Keratinocyte (primary cell): ENCODE measurements around the gene RAET1G. TPM values are rescaled to one million over a fixed set of nuclear protein-coding genes. Genes with fewer than 3 reads are reported as not detected.

Experiments
- DNase-seq: peaks from one replicate; pipeline ENCODE4 v3.0.0-alpha.2; 2011; ENCODE audit warnings: low read depth, missing footprints, low spot score
- FAIRE-seq: peaks from 2 replicates; lab custom pipeline; 2011; peaks lifted over from hg19 to GRCh38; lab: Jason Lieb, UNC
- H2AFZ ChIP-seq: 2 replicates; pipeline ENCODE4 v1.6.0; 2012; ENCODE audit warnings: low read length, control low read depth, inconsistent platforms; ENCODE audit not compliant: control insufficient read depth
- H3K27ac ChIP-seq: 2 replicates; pipeline ENCODE4 v1.5.1; 2011; ENCODE audit warnings: low read length; ENCODE audit not compliant: control insufficient read depth, insufficient read depth
- H3K27me3 ChIP-seq: 3 replicates; pipeline ENCODE4 v1.6.0; 2011; ENCODE audit warnings: low read length; ENCODE audit not compliant: control insufficient read depth, insufficient read depth; ENCODE audit errors: extremely low read depth
- H3K36me3 ChIP-seq, 2 experiments: 2 replicates in 1 of 2; 3 replicates in 1 of 2; pipeline ENCODE4 v1.5.1; 2011; ENCODE audit warnings: low read length in 2 of 2, mild to moderate bottlenecking in 1 of 2; ENCODE audit not compliant: control insufficient read depth in 2 of 2, insufficient read depth in 2 of 2; ENCODE audit errors: extremely low read depth in 1 of 2
- H3K4me1 ChIP-seq: 3 replicates; pipeline ENCODE4 v1.5.1; 2011; ENCODE audit warnings: low read length; ENCODE audit not compliant: control insufficient read depth, insufficient read depth; ENCODE audit errors: extremely low read depth
- H3K4me2 ChIP-seq: 3 replicates; pipeline ENCODE4 v1.6.0; 2011; ENCODE audit warnings: low read depth, low read length; ENCODE audit not compliant: control insufficient read depth, insufficient read depth; ENCODE audit errors: extremely low read depth
- H3K4me3 ChIP-seq, 3 experiments: fragments of 200-600 bp in 1 of 3; sonication (generic) in 1 of 3; 2 replicates in 2 of 3; 3 replicates in 1 of 3; pipeline ENCODE4 v1.5.1; 2011 to 2016; ENCODE audit warnings: low read length in 3 of 3, mild to moderate bottlenecking in 3 of 3, control low read depth in 2 of 3, inconsistent platforms in 1 of 3, low read depth in 1 of 3, mixed read lengths in 1 of 3, mixed run types in 1 of 3, moderate library complexity in 1 of 3; ENCODE audit not compliant: control insufficient read depth in 2 of 3, insufficient read depth in 2 of 3; ENCODE audit errors: extremely low read depth in 1 of 3
- H3K79me2 ChIP-seq: 2 replicates; pipeline ENCODE4 v1.6.0; 2012; ENCODE audit warnings: low read length; ENCODE audit not compliant: control insufficient read depth, insufficient read depth
- H3K9ac ChIP-seq: 3 replicates; pipeline ENCODE4 v1.6.0; 2011; ENCODE audit warnings: low read length; ENCODE audit not compliant: control insufficient read depth, insufficient read depth; ENCODE audit errors: extremely low read depth
- H3K9me1 ChIP-seq: 3 replicates; pipeline ENCODE4 v1.6.0; 2011; ENCODE audit warnings: low read length; ENCODE audit not compliant: control insufficient read depth, insufficient read depth; ENCODE audit errors: extremely low read depth
- H3K9me3 ChIP-seq: 2 replicates; pipeline ENCODE4 v1.5.1; 2012; ENCODE audit warnings: low read depth, low read length; ENCODE audit not compliant: control insufficient read depth
- H4K20me1 ChIP-seq: 3 replicates; pipeline ENCODE4 v1.6.0; 2011; ENCODE audit warnings: low read length; ENCODE audit not compliant: control insufficient read depth, insufficient read depth; ENCODE audit errors: extremely low read depth
- EZH2 ChIP-seq: IDR thresholded peaks from one replicate; pipeline ENCODE4 v1.6.1; 2012; ENCODE audit warnings: inconsistent platforms, mild to moderate bottlenecking, low read length, moderate library complexity
- dilution Hi-C: fragments of 300-500 bp; cut with MboI; formaldehyde crosslinking; loops from one replicate; pipeline ENCODE4 v1.7.0; 2020; ENCODE audit warnings: low sequenced_read_pairs; ENCODE audit not compliant: extremely low pct_ligation_motif_present
- polyA plus RNA-seq, 5 experiments: library from polyadenylated mRNA; depleted of rRNA in 3 of 5; stranded (reverse) in 3 of 5; stranded (forward) in 1 of 5; unstranded in 1 of 5; fragments of >200 nt; gene quantifications; 1 replicate in 1 of 5; 2 replicates in 3 of 5; 3 replicates in 1 of 5; pipeline versions ENCODE4 v1.2.1 to v1.2.3, GENCODE V29; 2011 to 2012; ENCODE audit warnings: missing spikeins in 2 of 5, low read depth in 1 of 5, low replicate concordance in 1 of 5
- TF ChIP-seq, protein P1 (sequence below), 3 experiments: IDR thresholded peaks in 1 of 3; conservative IDR thresholded peaks in 1 of 3; optimal IDR thresholded peaks in 1 of 3; 2 replicates in 2 of 3; 3 replicates in 1 of 3; pipeline versions ENCODE3 to v1.5.1; 2011; ENCODE audit warnings: low read length in 3 of 3, mild to moderate bottlenecking in 3 of 3, moderate library complexity in 2 of 3, control low read depth in 1 of 3, inconsistent platforms in 1 of 3; ENCODE audit not compliant: insufficient read depth in 2 of 3; ENCODE audit errors: extremely low read depth in 1 of 3

RAET1G gene
- polyA plus RNA-seq, 1 donor (not counting 4 experiments of a cell fraction or from before 2014, with no cell fraction given) = 16.4 TPM

DNA sequence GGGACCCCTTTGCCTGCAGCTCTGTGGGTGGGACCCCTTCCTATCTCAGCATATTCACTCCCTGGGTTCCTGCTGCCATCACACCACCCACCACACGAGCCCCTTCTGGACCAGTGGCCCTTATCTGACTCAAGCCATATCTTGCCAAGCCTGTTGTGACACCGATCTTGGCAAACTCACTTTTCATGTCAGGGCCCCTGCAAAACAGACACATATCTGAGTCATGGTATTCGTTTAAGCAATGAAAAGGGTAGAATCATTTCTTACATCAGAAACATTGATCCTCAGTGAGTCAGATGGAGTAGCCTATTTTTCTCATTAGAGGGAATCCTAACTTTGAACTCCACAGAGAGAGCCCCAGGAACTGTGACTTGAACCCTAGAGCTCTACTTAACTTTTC lies 35.6 kb downstream of the RAET1G start:
- Histone ChIP-seq H3K4me2 (peak overlapping the region; percentile 54), H3K36me3 (no peaks in the 10 kb centered on the region), H3K27me3 (no peaks in the 10 kb centered on the region), H3K4me1 (peaks cover 66% of the 10 kb centered on the region), H3K4me3 (peak overlapping the region in 1 of 3 experiments; percentile 28), H3K9me1 (no peaks in the 10 kb centered on the region), H3K9me3 (no peaks in the 10 kb centered on the region), H3K9ac (peak overlapping the region; percentile 28), H2AFZ (no peak overlapping the region), H3K79me2 (no peaks in the 10 kb centered on the region), H3K27ac (peak overlapping the region; percentile 82), H4K20me1 (no peaks in the 10 kb centered on the region)
- dilution Hi-C loops = no loop called here
- DNase-seq (peak; percentile 85), FAIRE-seq (peak; percentile 83)
- TF ChIP-seq, protein P1, sequence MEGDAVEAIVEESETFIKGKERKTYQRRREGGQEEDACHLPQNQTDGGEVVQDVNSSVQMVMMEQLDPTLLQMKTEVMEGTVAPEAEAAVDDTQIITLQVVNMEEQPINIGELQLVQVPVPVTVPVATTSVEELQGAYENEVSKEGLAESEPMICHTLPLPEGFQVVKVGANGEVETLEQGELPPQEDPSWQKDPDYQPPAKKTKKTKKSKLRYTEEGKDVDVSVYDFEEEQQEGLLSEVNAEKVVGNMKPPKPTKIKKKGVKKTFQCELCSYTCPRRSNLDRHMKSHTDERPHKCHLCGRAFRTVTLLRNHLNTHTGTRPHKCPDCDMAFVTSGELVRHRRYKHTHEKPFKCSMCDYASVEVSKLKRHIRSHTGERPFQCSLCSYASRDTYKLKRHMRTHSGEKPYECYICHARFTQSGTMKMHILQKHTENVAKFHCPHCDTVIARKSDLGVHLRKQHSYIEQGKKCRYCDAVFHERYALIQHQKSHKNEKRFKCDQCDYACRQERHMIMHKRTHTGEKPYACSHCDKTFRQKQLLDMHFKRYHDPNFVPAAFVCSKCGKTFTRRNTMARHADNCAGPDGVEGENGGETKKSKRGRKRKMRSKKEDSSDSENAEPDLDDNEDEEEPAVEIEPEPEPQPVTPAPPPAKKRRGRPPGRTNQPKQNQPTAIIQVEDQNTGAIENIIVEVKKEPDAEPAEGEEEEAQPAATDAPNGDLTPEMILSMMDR (optimal IDR thresholded peaks at IDR 0.05 in 1 of 3, IDR thresholded peaks at IDR 0.05 in 1 of 3, conservative IDR thresholded peaks at IDR 0.05 in 1 of 3; ENCODE audit: extremely low read depth in 1 of 3, insufficient read depth in 2 of 3, low read length in 3 of 3) = no peak
- TF ChIP-seq EZH2 = no peak

DNA sequence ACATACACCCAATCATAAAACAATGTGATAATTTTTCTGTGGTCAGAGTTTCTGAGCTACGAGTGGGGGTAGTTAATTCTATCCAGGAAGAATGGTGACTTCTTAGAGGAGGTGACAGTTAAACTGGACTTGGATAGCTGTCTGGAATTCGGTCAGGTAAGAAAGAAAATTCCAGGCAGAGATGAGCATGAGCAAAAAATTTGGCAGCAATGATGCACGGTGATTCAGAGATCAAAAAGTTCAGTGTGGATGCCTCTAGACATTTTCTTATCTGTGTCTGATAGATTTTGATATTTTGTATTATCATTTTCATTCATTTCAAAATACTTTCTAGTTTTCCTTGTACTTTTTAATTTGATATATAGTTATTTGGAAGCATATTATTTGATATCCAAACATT lies 37.0 kb downstream of the RAET1G start:
- no peak for FAIRE-seq
- H3K27ac ChIP-seq = no peak overlapping the region
- no peaks in the 10 kb centered on the region for H3K79me2 ChIP-seq
- H3K9ac ChIP-seq = no peak overlapping the region
- TF ChIP-seq EZH2 = no peak
- TF ChIP-seq, protein P1 (optimal IDR thresholded peaks at IDR 0.05 in 1 of 3, IDR thresholded peaks at IDR 0.05 in 1 of 3, conservative IDR thresholded peaks at IDR 0.05 in 1 of 3; ENCODE audit: extremely low read depth in 1 of 3, insufficient read depth in 2 of 3, low read length in 3 of 3) = no peak
- no peaks in the 10 kb centered on the region for H4K20me1 ChIP-seq
- H2AFZ ChIP-seq = no peak overlapping the region
- no peaks in the 10 kb centered on the region for H3K9me1 ChIP-seq
- dilution Hi-C loops = no loop called here
- H3K36me3 ChIP-seq = no peaks in the 10 kb centered on the region
- no peaks in the 10 kb centered on the region for H3K27me3 ChIP-seq
- H3K4me3 ChIP-seq = no peak overlapping the region
- no peak overlapping the region for H3K4me2 ChIP-seq
- H3K4me1 ChIP-seq = peaks cover 61% of the 10 kb centered on the region
- DNase-seq = no peak
- no peaks in the 10 kb centered on the region for H3K9me3 ChIP-seq
